Endodermal cell (in vitro differentiated cells): ENCODE data around the gene BEND2. TPM values are rescaled to one million over a fixed set of nuclear protein-coding genes. Genes with fewer than 3 reads are reported as not detected.

Experiments
- DNase-seq: peaks from one replicate; pipeline ENCODE4 v3.0.0-alpha.2; 2017
- H3K27ac ChIP-seq: 2 replicates; pipeline ENCODE4 v1.5.1; 2013; ENCODE audit warnings: mild to moderate bottlenecking, low read depth, low read length, moderate library complexity
- H3K27me3 ChIP-seq: 2 replicates; pipeline ENCODE4 v1.6.1; 2013; ENCODE audit warnings: mild to moderate bottlenecking, low read length, moderate library complexity; ENCODE audit not compliant: insufficient read depth, control insufficient read depth, poor library complexity, severe bottlenecking
- H3K36me3 ChIP-seq: 2 replicates; pipeline ENCODE4 v1.7.0; 2013; ENCODE audit warnings: mild to moderate bottlenecking, low read length, moderate library complexity; ENCODE audit not compliant: control insufficient read depth, insufficient read depth
- H3K4me1 ChIP-seq: one replicate; pipeline ENCODE4 v1.7.0; 2013; ENCODE audit warnings: low read length; ENCODE audit not compliant: control insufficient read depth, insufficient read depth
- H3K4me3 ChIP-seq: 2 replicates; pipeline ENCODE4 v1.5.1; 2013; ENCODE audit warnings: mild to moderate bottlenecking, low read length, moderate library complexity
- H3K9ac ChIP-seq: 2 replicates; pipeline ENCODE4 v1.6.1; 2013; ENCODE audit warnings: mild to moderate bottlenecking, low read length, moderate library complexity; ENCODE audit not compliant: poor library complexity, severe bottlenecking; ENCODE audit errors: extremely low read depth
- H3K9me3 ChIP-seq: 2 replicates; pipeline ENCODE4 v1.6.1; 2013; ENCODE audit warnings: mild to moderate bottlenecking, low read length, moderate library complexity; ENCODE audit not compliant: control insufficient read depth
- H3K27ac Mint-ChIP-seq: 2 replicates; pipeline ENCODE4 v1.8.0; 2020; ENCODE audit warnings: mixed read lengths
- H3K27me3 Mint-ChIP-seq: 2 replicates; pipeline ENCODE4 v1.8.0; 2021; ENCODE audit warnings: mild to moderate bottlenecking, mixed read lengths; ENCODE audit not compliant: insufficient read depth
- H3K36me3 Mint-ChIP-seq: 2 replicates; pipeline ENCODE4 v1.8.0; 2020; ENCODE audit warnings: low read depth, mixed read lengths
- H3K4me1 Mint-ChIP-seq: 2 replicates; pipeline ENCODE4 v1.8.0; 2020; ENCODE audit warnings: mixed read lengths
- H3K4me3 Mint-ChIP-seq: 2 replicates; pipeline ENCODE4 v1.8.0; 2020; ENCODE audit warnings: mild to moderate bottlenecking, moderate library complexity, mixed read lengths
- H3K9me3 Mint-ChIP-seq: 2 replicates; pipeline ENCODE4 v1.8.0; 2020; ENCODE audit warnings: mild to moderate bottlenecking, mixed read lengths
- CTCF ChIP-seq: fragments of 200-600 bp; sonication (generic); conservative IDR thresholded peaks from 2 replicates; pipeline ENCODE4 v1.5.0; 2021; ENCODE audit warnings: antibody characterized with exemption, mild to moderate bottlenecking
- WGBS, 2 experiments: methylation state at CpG; one replicate each; pipeline versions ENCODE4 v1.1.5 to v1.1.7; 2013; ENCODE audit warnings: missing lambda C conversion rate in 2 of 2, mixed read lengths in 1 of 2; ENCODE audit not compliant: insufficient coverage in 1 of 2, insufficient read length in 1 of 2; 5-methylcytosine and 5-hydroxymethylcytosine counted together
- total RNA-seq, 2 donors: library from RNA; stranded (reverse); fragmentation: NEBNext Ultra II Directional in 1 of 2; extraction: Animal tissue kit (Norgen Biotek cat#: 25700) in 1 of 2; gene quantifications; 2 replicates in 1 of 2; 3 replicates in 1 of 2; pipeline ENCODE4 v1.2.1, GENCODE V29; 2021

Gene BEND2
- total RNA-seq, 2 donors from 2014 or later = not detected

- H3K9me3 Mint-ChIP-seq = peaks cover 37% of the 10 kb centered on the region
- 91 to 100% methylated on average over 1 to 7 of the region's 7 CpGs for WGBS, 2 experiments
- Histone ChIP-seq H3K27ac (no peak overlapping the region), H3K4me1 (no peaks in the 10 kb centered on the region), H3K4me3 (no peak overlapping the region), H3K9me3 (no peaks in the 10 kb centered on the region), H3K27me3 (no peaks in the 10 kb centered on the region), H3K9ac (no peak overlapping the region), H3K36me3 (no peaks in the 10 kb centered on the region)
- H3K27ac Mint-ChIP-seq = no peak overlapping the region
- no peaks in the 10 kb centered on the region for H3K4me1 Mint-ChIP-seq
- H3K4me3 Mint-ChIP-seq = no peak overlapping the region
- no peaks in the 10 kb centered on the region for H3K27me3 Mint-ChIP-seq
- H3K36me3 Mint-ChIP-seq = no peaks in the 10 kb centered on the region
- DNase-seq = no peak
- TF ChIP-seq CTCF = no peak
Measured at GRCh38 chrX:18173494-18174180, 47.0 kb downstream of the BEND2 start.

- no peaks in the 10 kb centered on the region for H3K36me3 ChIP-seq
- no peaks in the 10 kb centered on the region for H3K4me1 Mint-ChIP-seq
- H3K9ac ChIP-seq = no peak overlapping the region
- 79% methylated on average over 4 of the region's 4 CpGs; no CpG with 5 or more reads in 1 of the 2 experiments for WGBS, 2 experiments
- no peaks in the 10 kb centered on the region for H3K4me1 ChIP-seq
- no peaks in the 10 kb centered on the region for H3K27me3 ChIP-seq
- no peak overlapping the region for H3K4me3 Mint-ChIP-seq
- no peak for DNase-seq
- no peak overlapping the region for H3K27ac Mint-ChIP-seq
- H3K9me3 ChIP-seq = no peaks in the 10 kb centered on the region
- H3K27ac ChIP-seq = no peak overlapping the region
- no peak overlapping the region for H3K4me3 ChIP-seq
- H3K9me3 Mint-ChIP-seq = peaks cover 39% of the 10 kb centered on the region
- no peak for TF ChIP-seq CTCF
- no peaks in the 10 kb centered on the region for H3K27me3 Mint-ChIP-seq
- no peaks in the 10 kb centered on the region for H3K36me3 Mint-ChIP-seq
Measured at GRCh38 chrX:18172970-18173369, 47.7 kb downstream of the BEND2 start.

GRCh38 chrX:18170910-18171309 is 49.8 kb downstream of the BEND2 start:
- Histone ChIP-seq H3K27ac (no peak overlapping the region), H3K4me1 (no peaks in the 10 kb centered on the region), H3K36me3 (no peaks in the 10 kb centered on the region), H3K9ac (no peak overlapping the region), H3K9me3 (no peaks in the 10 kb centered on the region), H3K27me3 (no peaks in the 10 kb centered on the region), H3K4me3 (no peak overlapping the region)
- H3K36me3 Mint-ChIP-seq = no peaks in the 10 kb centered on the region
- DNase-seq = no peak
- H3K4me3 Mint-ChIP-seq = no peak overlapping the region
- H3K4me1 Mint-ChIP-seq = no peaks in the 10 kb centered on the region
- H3K27me3 Mint-ChIP-seq = no peaks in the 10 kb centered on the region
- WGBS, 2 experiments = 93 to 95% methylated on average over 4 to 6 of the region's 6 CpGs
- no peak overlapping the region for H3K27ac Mint-ChIP-seq
- TF ChIP-seq CTCF = no peak
- peaks cover 46% of the 10 kb centered on the region for H3K9me3 Mint-ChIP-seq
